ENCODE measurements around the gene ERVH48-1.
"Not testable (repeated sequence)": the region's sequence is repeated elsewhere in the genome, so short reads cannot be mapped to it uniquely, and the experiment has no call there.

ERVH48-1 gene

DNA sequence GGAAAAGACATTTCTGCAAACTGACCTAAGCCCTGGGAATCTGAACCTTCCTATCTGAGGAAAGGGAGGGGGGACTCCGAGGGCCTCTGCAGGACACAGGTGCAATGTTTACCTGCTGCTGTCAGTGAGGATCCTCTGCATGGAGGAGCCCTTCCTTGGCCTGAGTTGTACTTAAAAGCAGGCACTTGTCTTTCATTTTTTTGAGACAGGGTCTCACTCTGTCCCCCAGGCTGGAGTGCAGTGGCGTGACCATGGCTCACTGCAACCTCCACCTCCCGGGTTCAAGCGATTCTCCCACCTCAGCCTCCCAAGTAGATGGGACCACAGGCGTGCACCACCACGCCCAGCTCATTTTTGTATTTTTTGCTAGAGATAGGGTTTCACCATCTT, 13.2 kb upstream of the ERVH48-1 start:
- not testable (repeated sequence) for DNase-seq

DNA sequence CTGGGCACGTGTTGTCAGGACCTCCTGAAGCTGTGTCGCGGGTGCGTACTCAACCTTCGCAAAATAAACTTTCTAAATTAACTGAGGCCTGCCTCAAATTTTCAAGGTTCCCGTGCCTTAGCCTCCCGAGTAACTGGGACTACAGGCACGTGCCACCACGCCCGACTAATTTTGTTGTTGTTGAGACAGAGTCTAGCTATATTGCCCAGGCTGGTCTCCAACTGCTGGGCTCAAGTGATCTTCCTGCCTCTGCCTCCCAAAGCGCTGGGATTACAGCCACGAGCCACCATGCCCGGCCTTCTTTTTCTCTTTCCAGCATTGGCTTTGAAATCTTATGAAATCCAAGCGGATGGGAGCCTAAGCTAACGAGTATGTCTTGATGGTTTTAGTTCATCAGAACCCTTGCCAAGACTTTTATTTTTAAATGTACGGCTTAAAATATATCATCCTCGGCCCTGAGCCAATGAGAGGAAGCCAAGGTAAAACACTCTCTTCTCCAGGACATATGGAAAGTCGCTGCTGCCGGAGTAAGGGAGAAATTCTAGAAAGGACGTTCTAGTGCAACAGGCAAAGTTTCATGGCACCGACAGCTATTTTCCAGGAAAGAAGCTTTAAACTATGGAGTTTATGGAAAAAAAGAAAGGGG, 12.7 kb upstream of the ERVH48-1 start:
- DNase-seq, result no peak

DNA sequence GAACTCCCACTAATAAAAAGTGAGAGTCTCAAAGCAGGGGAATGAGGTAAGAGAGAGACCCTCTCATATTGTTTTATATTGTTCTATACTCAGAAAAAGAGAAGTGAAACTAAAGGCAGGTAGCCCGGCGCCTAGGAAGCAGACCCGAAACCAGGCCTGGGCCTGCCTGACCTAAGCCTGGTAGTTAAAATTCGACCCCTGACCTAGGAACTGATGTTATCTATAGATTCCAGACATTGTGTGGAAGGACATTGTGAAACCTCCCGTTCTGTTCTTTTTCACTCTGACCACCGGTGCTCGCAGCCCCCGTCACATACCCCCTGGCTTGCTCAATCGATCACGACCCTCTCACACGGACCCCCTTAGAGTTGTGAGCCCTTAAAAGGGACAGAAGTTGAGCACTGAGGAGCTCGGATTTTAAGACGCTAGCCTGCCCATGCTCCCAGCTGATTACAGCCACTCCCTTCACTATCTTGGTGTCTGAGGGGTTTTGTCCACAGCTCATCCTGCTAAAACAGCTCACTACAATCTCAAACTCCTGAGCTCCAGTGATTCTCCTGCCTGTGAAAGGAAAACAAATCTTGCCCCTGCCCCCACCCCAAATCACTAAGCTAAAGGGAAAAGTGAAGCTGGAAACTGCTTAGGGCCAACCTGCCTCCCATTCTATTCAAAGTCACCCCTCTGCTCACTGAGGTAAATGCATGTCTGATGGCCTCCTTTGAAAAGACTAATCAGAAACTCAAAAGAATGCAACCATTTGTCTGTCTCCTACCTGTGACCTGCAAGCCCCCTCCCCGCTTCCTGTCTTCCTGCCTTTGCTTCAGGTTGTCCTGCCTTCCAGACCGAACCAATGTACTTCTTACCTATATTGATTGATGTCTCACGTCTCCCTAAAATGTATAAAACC, 11.9 kb upstream of the ERVH48-1 start:
- DNase-seq, result not testable (repeated sequence)

DNA sequence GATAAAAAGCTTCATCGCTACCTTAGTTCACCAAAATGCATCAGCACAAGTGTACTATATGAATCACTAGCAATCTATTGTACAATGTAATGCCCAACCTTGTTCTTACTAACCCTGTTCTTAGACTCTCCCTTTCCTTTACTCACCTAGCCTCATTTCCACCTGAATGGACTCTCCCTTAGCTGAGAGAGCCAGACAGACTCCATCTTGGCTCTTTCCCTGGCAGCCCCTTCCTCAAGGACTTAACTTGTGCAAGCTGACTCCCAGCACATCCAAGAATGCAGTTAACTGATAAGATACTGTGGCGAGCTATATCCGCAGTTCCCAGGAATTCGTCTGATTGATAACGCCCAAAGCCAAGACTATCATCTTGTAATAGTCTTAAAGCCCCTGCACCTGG, 10.9 kb upstream of the ERVH48-1 start:
- DNase-seq, result not testable (repeated sequence)

DNA sequence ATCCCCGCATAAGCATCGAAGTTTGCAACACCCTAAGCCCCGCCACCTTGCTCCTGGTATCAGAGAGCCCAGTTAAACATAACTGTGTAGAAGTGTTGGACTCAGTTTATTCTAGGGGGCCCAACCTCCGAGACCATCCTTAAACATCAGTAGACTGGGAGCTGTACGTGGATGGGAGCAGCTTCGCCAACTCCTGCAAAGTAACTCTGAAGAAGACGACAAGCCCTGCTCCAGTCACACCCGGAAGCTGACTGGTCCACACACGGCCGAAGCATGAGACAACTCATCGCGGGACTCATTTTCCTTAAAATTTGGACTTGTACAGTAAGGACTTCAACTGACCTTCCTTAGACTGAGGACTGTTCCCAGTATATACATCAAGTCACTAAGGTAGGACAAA, 8.5 kb upstream of the ERVH48-1 start:
- not testable (repeated sequence) for DNase-seq

DNA sequence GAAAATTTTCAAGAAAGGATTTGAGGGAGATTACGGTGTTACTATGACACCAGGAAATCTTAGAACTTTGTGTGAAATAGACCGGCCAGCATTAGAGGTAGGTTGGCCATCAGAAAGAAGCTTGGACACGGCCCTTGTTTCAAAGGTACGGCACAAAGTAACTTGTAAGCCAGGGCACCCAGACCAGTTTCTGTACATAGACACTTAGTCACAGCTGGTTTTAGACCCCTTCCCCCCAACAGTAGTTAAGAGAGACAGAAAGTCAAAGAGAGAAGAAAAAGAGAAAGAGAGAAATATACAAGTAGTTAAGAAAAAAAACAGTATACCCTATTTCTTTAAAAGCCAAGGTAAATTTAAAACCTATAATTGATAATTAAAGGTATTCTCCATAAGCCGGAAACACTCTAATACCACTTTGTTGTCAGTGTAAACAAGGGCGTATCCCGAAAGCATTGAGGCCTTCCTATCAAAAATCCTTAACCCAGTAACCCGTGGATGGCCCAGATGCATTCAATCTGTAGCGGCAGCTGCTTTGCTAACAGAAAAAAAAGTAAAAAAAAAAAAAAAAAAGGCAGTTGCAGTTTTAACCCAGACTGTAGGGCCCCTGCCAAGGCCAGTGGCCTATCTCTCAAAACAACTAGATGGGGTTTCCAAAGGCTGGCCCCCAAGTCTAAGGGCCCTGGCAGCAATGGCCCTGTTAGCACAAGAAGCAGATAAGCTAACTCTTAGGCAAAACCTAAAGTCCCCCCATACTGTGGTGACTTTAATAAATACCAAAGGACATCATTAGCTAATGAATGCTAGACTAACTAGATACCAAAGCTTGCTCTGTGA, 7.9 kb upstream of the ERVH48-1 start:
- DNase-seq, result not testable (repeated sequence)

DNA sequence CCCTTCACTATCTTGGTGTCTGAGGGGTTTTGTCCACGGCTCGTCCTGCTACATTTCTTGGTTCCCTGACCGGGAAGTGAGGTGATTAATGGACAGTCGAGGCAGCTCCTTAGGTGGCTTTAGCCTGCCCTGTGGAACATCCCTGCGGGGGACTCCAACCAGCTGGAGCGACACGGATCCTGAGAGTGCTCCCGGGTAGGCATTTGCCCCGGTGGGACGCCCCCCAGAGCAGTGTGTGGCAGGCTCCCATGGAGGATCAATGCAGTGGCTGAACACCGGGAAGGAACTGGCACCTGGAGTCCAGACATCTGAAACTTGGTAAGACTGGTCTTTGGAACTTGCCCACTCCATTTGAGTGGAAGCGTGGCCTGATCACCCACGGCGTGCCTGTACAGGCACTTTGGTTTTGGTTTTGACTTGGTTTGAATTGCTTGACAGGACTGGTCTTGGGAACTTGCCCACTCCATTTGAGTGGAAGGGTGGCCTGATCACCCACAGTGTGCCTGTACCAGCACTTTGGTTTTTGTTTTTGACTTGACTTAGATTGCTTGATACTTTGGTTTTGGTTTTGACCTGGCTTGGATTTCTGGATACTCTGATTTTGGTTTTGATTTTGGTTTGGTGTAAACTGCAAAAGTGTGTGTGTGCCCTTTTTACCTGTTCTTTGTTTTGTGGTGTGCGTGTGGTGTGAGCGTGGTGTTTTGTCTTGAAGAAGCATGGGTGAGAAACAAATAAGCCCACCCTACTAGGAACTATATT, 7.1 kb upstream of the ERVH48-1 start:
- not testable (repeated sequence) for DNase-seq

DNA sequence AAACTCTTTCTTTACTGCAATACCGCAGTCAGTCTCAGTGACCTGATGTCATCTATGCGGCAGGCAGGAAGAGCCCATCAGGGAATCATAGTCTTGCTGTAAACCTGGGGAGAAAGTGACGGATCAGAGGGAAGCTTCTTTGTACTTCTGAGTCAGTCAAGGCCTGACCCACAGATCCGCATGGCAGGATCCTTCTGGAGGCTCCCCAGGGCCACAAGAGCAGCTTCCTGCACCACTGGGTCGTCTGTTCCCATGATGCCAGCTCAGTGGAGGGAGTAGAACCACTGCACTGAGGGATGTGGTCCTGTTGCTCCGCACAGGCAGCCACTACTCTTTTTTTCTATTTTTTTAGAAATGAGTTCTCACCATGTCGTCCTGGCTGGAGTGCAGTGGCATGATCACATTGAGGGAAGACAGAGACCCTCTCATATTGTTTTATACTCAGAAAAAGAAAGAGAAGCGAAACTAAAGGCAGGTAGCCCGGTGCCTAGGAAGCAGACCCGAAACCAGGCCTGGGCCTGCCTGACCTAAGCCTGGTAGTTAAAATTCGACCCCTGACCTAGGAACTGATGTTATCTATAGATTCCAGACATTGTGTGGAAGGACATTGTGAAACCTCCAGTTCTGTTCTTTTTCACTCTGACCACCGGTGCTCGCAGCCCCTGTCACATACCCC, 6.3 kb upstream of the ERVH48-1 start:
- DNase-seq, result no peak

DNA sequence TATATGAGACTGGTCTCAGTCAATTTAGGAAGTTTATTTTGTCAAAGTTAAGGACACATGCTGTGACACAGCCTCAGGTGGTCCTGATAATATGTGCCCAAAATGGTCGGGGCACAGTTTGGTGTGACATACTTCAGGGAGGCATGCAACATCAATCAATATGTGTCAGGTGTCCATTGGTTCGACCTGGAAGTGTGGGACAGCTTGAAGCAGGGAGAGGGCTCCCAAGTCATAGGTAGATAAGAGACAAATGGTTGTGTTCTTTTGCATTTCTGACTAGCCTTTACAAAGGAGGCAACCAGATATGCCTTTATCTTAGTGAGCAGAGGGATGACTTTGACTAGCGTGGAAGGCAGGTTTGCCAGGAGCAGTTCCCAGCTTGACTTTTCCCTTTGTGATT, 4.5 kb upstream of the ERVH48-1 start:
- DNase-seq, result no peak

DNA sequence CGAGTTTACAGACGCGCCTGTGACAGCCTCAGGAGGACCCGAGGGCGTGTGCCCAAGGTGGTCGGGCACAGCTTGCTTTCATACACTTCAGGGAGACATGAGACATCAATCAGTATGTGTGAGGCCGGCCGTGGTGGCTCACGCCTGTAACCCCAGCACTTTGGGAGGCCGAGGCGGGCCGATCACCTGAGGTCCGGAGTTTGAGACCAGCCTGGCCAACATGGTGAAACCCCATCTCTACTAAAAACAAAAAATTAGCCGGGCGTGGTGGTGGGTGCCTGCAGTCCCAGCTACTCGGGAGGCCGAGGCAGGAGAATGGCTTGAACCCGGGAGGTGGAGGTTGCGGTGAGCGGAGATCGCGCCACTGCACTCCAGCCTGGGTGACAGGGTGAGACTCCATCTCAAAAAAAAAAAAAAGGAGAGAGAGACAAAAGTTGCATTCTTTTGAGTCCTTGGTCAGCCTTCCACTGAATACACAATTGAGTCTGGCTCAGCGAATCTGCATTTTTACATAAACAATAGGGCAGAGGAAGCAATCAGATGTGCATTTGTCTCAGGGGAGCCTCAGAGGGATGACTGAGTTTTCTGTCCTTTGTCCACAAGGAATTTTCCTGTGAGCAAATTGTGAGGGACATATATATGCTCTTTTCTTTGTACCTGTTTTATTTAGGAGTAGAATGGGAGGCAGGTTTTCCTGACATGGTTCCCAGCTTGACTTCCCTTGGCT, 2.2 kb upstream of the ERVH48-1 start:
- not testable (repeated sequence) for DNase-seq

DNA sequence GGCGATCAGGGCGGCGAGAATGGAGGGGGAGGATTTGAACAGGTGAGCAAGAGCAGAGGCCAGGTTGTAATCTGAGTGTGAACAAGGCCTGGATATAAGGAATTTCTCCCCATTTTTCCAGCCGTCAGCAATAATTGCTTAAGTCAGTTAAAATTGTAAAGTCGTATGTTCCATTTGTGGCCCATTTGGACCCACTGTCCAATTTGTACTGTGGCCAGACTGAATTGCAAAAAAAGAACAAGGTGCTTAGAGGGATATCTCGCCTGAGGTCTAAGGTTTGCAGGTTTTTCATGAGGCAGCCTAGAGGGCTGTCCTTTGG, 1.0 kb downstream of the ERVH48-1 start:
- no peak for DNase-seq

DNA sequence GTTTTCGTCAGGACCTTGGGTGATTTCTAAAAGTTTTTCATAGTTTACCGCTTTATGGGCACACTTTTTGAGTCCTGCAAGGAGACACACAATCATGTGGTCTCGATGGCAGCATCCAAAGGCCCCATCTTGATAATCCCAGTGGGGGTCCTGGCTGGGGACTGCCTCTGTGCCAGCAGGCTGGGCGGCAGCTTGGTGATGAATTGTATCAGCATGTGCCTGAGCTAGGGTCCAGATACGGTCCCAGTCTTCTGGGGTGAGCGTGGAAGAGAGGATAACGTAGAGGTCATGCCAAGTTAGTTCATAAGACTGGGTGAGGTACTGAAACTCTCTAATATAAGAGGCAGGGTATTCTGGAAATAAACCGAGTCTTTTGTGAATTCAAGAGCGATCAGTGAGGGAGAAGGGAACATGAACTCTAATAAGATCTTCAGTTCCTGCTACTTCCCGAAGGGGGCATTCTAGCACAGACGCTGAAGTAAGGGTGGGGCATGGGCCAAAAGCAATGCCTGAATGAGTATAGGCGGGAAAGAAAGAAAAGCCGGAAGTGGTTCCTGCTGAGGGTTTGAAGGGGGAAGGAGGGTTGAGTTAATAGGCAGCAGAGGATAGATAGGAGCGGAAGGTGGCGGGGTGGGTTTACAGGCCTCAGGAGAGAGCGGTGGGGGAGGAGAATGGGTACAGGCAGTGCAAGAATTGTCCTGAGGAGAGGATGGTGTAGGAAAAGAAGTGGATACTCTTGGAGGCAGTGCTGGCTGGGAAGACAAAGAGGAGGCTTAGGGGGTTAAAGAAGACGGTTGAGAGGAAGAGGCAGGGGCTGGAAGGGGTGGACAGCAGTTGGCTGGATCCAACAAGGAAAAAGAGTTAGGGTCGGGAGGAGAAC, 1.6 kb downstream of the ERVH48-1 start:
- peak; percentile 63 for DNase-seq

DNA sequence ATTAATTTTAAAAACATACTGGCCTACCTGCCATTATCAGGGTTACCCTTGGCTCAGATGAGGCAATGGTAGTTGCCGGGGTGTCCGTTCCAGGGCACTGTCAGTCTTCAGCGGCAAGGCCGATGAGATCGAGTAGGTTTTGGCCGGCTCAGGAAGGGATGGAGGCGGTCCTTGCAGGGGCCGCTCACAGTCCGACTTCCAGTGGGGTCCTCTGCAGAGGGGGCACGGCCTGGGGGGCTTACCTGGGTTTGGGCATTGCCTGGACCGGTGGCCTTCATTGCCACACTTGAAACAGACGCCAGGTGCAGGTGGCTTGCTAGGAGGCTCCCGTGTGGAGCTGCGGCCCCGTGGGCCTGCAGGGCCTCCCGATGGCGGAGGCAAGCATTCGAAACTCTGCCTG, 2.5 kb downstream of the ERVH48-1 start:
- no peak for DNase-seq

DNA sequence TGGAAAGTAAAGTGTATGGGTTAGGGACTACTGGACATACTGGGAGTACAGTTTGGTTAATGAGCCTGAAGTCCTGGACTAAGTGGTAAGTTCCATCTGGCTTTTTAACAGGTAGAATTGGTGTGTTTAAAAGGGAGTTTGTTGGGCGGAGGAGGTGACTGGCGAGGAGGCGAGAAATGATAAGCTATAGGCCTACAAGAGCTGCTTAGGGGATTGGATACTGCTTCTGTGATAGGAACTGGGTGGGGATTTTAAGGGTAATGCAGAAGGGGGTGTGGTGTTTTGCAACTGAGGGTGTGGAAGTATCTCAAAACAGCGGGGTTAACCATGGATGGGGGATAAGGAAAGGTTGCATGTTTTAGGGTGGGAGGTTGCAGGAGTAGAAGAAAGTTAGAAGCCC, 3.5 kb downstream of the ERVH48-1 start:
- no peak for DNase-seq

DNA sequence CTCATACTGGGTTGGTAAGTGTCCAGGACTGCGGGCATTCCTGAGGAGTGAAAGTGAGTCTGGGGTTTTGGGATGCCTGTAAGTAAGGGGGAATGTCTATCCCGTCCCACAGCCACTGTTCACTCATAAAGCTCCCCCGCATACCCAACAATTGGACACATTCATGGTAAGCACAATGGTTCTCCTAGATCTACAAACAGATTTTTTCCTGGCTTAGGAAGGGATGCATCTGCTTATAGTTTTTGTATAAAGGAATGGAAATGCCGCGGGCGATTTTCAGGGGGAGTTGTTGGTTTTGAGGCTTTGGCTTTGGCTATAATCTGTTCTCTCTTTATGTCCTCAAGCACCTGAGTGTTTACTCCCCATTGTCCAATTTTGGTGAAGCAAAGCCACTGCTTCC, 7.1 kb downstream of the ERVH48-1 start:
- no peak for DNase-seq

DNA sequence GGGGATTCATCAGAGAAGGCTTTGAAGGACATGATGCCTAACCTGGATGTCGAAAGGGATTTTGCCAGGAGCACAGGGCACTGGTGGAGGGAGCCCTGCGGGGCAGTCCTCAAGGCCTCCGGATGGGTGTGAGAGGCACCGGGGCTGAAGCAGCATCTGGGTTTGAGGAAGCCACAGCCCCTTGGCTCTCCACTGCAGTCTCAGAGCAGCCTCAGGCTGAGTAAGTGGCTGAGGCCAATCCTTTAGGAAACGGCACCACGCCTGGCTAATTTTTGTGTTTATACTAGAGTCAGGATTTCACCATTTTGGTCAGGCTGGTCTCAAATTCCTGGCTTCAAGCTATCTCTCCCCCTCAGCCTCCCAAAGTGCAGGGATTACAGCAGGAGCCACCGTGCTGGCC, 12.0 kb downstream of the ERVH48-1 start:
- DNase-seq, result no peak

DNA sequence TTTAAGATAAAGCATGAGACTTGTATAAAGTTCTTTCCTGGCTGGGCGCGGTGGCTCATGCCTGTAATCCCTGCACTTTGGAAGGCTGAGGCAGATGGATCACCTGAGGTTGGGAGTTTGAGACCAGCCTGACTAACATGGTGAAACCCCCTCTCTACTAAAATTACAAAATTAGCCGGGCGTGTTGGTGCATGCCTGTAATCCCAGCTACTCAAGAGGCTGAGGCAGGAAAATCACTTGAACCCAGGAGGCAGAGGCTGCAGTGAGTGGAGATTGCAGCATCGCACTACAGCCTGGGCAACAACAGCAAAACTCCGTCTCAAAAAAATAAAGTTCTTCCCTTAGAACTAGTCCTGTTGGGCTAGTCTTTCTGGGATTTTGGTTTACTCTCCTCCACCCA, 13.5 kb downstream of the ERVH48-1 start:
- not testable (repeated sequence) for DNase-seq

DNA sequence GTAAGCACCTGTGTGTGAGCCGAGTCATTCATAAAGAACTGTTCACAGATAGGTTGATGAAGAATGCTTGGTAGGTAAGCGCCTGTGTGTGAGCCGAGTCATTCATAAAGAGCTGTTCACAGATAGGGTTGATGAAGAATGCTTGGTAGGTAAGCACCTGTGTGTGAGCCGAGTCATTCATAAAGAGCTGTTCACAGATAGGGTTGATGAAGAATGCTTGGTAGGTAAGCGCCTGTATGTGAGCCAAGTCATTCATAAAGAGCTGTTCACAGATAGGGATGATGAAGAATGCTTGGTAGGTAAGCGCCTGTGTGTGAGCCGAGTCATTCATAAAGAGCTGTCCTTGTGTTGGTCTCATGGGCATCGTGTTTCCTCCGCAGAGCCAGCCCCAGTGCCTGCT, 16.9 kb downstream of the ERVH48-1 start:
- not testable (repeated sequence) for DNase-seq

DNA sequence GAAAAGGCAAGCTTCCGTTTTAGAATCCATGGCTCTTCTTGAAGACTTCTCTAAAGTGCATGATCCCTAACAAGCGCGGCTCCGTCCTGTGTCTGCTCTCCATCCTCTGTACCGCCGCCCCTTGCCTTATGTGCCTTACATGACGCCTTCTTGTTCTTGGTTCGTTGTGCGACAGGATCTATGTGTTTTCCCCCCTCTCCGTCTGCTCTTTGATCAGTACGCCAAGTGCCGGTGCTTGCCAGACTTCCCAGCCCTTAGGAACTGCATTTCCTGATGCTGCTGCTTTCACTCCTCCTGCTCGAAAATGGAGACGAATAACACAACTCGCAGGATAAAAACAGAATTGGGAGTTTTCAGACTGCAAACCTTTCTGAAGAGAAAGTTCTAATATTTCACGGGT, 19.2 kb downstream of the ERVH48-1 start:
- no peak for DNase-seq

DNA sequence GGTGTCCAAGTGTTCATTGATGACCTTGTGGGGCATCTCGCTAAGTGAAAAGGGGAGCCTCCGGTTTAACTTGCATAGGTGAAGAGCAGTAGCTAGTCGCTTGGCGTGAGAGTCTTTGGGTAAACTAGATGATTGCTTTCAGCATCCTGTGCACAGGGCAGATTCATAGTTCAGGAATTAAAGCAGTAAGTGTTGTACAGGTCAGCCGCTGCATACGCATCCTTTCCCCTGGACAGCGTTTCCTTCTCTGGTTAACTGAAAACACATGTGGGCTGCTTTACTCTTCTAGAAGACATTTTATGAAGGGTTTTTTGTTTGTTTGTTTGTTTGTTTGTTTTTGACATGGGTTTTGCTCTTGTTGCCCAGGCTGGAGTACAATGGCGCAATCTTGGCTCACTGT, 20.2 kb downstream of the ERVH48-1 start:
- no peak for DNase-seq

DNA sequence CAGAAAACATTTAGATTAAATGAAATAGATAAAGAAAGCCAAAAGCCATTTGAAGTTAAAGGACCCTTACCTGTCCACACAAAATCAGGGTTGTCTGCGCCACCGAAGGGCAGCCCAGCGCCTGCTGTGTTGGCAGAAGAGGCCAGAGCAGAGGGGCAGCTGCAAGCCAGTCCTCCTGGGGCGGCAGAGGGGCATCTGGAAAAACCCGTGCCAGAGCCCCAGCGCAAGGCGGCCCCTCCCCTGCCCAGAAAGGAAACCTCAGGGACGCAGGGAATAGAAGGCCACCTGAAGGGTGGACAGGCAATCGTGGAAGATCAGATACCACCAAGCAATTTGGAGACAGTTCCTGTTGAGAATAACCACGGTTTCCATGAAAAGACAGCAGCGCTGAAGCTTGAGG, 21.6 kb downstream of the ERVH48-1 start:
- DNase-seq, result no peak

Measured in NCI-H2081 treated with DMSO at 0.1 percent for 48 hours (cell line).